Smooth muscle cell of the umbilical artery (primary cell): ENCODE measurements around the gene TMEM254. TPM values are rescaled to one million over a fixed set of nuclear protein-coding genes. Genes with fewer than 3 reads are reported as not detected.

Source experiments
- total RNA-seq: library from RNA; depleted of rRNA; stranded (reverse); fragments of >200 nt; gene quantifications from 2 replicates; pipeline ENCODE4 v1.2.3, GENCODE V29; 2014

TMEM254 gene, protein sequence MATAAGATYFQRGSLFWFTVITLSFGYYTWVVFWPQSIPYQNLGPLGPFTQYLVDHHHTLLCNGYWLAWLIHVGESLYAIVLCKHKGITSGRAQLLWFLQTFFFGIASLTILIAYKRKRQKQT
- 6.6 and 8.3 TPM in 2 replicates for total RNA-seq

DNA sequence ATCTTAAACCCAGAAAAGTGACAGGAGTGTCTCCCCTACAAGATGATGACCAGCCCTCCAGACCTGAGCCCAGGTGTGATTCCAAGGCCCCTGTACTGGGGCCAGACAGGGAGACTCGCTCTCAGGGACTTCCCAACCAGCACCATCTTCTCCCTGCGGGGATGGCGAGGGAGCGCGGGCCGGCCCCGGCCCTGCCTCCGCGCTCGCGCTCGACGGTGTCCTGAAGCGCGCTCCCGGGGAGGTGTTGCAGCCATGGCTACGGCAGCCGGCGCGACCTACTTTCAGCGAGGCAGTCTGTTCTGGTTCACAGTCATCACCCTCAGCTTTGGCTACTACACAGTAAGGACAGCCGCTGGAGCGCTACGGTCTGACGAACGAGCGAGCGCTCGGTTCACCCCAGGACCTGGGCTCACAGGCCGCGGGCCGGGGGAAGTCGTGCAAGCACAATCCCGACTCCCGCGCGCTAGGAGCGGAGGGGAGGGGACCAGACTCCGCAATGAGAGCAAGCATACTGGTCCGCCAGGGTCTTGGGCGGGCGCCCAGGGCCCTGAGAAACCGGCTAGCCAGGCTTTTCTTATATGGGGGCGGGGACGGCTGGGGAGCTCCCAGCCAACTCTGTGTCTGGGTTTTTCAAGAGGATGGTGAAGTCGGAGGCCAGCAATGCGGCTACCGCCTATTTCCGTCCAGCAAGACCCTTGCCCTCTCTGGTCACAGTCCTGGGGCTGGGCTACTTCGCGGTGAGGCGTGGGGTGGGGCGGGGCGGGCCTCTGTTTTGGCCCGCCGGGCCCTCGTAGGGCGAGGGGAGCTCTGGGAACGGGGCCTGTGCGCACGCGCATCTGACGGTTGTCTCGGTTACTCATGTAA is at the start of gene TMEM254:
TSS of gene TMEM254 (plus strand) at position 218 of the 864 bp plus-strand sequence. CDS start at position 253, 35 bp downstream.

DNA sequence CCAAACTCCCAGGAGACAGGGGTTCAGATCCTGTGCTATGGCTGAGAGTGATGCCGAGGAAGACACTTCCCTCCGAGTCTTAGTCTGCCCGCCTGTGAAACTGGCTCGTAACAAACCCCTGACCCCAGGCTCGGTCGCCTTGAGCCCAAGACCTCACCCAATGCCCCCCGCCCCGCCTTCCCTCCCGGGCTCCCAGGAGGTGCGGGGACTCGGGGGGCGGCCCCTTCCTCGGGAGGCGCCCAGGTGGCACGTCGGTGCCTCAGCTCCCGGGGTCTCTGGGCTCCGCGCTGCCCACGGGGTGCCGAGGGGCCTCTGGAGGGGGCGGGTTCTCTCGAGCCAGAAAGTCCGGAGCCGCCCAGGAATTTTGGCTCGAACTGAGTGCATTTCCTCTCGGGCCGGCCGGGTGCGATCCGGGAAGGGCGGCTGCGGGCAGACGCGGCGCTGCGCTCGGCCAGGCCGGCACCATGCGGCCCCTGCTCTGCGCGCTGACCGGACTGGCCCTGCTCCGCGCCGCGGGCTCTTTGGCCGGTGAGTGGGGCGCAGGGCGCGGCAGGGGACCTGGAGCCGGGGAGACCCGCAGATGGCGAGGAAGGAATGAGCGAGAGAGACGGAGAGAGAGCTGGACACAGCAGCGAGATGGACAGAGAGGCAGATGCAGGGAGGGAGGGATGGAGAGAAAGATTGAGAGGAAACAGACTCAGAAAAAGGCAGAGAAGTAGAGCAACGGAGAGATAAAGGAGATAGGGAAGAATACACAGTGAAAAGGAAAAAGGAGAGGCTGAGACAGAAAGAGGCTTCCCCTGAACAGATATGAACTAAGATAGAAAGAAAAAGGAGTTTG is 54.1 kb downstream of the TMEM254 start, which contains the start of gene PLAC9:
TSS of gene PLAC9 (plus strand) at position 432 of the 841 bp plus-strand sequence. CDS start at position 465, 33 bp downstream.

Other genes with a start within 250 kb of the TMEM254 start
- gene SFTPD, start 129.6 kb upstream of the TMEM254 start, total RNA-seq, result not detected in 2 replicates
- 2.6 and 2.7 TPM in 2 replicates for gene PLAC9, start 54.1 kb downstream of the TMEM254 start, total RNA-seq
- 40.4 and 81.8 TPM in 2 replicates for gene ANXA11, start 126.9 kb downstream of the TMEM254 start, total RNA-seq
- gene MAT1A, start 211.0 kb downstream of the TMEM254 start, total RNA-seq, result not detected in 2 replicates